Activated CD8-positive, alpha-beta memory T cell treated with anti-CD3 and anti-CD28 coated beads for 48 hours (primary cell): ENCODE results near the gene KRTAP5-11.
"Not testable (repeated sequence)": the region's sequence is repeated elsewhere in the genome, so short reads cannot be mapped to it uniquely, and the experiment has no call there.

Source experiments
- DNase-seq, 3 experiments: peaks; one replicate each; pipeline ENCODE4 v3.0.0-alpha.2; 2020; ENCODE audit warnings: low read depth in 2 of 3, low spot score in 2 of 3

The KRTAP5-11 gene

DNA sequence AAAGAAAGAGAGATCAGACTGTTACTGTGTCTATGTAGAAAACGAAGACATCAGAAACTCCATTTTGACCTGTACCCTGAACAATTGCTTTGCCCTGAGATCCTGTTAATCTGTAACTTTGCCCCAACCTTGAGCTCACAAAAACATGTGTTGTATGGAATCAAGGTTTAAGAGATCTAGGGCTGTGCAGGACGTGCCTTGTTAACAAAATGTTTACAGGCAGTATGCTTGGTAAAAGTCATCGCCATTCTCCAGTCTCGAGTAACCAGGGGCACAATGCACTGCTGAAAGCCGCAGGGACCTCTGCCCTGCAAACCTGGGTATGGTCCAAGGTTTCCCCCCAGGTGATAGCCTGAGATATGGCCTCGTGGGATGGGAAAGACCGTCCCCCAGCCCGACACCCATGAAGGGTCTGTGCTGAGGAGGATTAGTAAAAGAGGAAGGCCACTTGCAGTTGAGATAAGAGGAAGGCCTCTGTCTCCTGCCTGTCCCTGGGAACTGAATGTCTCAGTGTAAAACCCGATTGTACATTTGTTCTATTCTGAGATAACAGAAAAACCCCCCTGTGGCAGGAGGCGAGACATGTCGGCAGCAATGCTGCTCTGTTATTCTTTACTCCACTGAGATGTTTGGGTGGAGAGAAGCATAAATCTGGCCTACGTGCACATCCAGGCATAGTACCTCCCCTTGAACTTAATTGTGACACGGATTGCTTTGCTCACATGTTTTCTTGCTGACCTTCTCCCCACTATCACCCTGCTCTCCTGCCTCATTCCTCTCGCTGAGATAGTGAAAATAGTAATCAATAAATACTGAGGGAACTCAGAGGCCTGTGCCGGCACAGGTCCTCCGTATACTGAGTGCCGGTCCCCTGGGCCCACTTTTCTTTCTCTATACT is 47.7 kb downstream of the KRTAP5-11 start:
- DNase-seq = not testable (repeated sequence)

DNA sequence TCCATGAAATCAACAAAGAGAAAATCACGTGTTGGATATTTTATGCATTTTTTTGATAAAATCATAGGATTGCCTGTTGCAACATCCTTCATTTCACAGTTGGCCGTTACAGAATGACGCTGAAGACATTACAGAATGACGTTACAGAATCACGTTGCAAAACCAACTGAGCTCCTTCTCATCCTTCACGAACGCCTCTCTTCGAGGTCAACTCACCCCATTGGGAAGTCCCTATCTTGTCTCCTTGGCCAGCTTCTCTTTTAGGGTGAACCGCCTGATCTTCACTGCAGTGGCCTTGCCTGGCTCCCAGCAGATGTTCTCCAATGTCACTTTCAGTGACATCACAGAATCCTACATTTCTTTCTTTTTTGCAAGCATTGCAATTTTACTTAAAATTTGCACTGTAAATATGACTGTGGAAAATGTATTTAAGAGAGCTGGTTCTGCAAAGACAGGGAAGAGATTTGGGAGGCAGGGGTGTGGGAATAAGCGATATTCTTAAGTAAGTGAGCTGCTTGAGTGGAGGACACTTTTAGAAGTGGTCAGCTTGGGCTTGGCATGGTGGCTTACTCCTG is 50.6 kb downstream of the KRTAP5-11 start:
- DNase-seq = no peak
